Stimulated activated naive B cell treated with anti-CD40 and anti-IgM and Interleukin-4, amounts not matched to agents 10 μg/mL and 1 μg/mL and 100 μg/mL, for 72 hours (primary cell): ENCODE measurements around the gene CASP8AP2.
"Not testable (repeated sequence)": the region's sequence is repeated elsewhere in the genome, so short reads cannot be mapped to it uniquely, and the experiment has no call there.

Experiments used
- ATAC-seq, 2 donors: fragments of 150-1000 bp; cut with Tn5 transposase; replicated peaks; 2 replicates each; pipeline ENCODE4 v1.10.0; 2021; ENCODE audit warnings: moderate library complexity in 1 of 2
- DNase-seq: peaks from one replicate; pipeline ENCODE4 v3.0.0; 2021
- H3K27ac Mint-ChIP-seq: one replicate; pipeline ENCODE4 v1.8.0; 2022; ENCODE audit warnings: mild to moderate bottlenecking, mixed read lengths
- H3K27me3 Mint-ChIP-seq, 2 donors: one replicate each; pipeline ENCODE4 v1.8.0; 2022; ENCODE audit warnings: mixed read lengths in 2 of 2
- H3K36me3 Mint-ChIP-seq, 2 donors: one replicate each; pipeline ENCODE4 v1.8.0; 2022; ENCODE audit warnings: mixed read lengths in 2 of 2, mild to moderate bottlenecking in 1 of 2
- H3K4me1 Mint-ChIP-seq, 2 donors: one replicate each; pipeline ENCODE4 v1.8.0; 2022; ENCODE audit warnings: mixed read lengths in 2 of 2, mild to moderate bottlenecking in 1 of 2
- H3K4me3 Mint-ChIP-seq, 2 donors: one replicate each; pipeline ENCODE4 v1.8.0; 2022; ENCODE audit warnings: mild to moderate bottlenecking in 2 of 2, mixed read lengths in 2 of 2, moderate library complexity in 1 of 2
- H3K9me3 Mint-ChIP-seq, 2 donors: one replicate each; pipeline ENCODE4 v1.8.0; 2022; ENCODE audit warnings: mixed read lengths in 2 of 2, mild to moderate bottlenecking in 1 of 2

Gene CASP8AP2

DNA sequence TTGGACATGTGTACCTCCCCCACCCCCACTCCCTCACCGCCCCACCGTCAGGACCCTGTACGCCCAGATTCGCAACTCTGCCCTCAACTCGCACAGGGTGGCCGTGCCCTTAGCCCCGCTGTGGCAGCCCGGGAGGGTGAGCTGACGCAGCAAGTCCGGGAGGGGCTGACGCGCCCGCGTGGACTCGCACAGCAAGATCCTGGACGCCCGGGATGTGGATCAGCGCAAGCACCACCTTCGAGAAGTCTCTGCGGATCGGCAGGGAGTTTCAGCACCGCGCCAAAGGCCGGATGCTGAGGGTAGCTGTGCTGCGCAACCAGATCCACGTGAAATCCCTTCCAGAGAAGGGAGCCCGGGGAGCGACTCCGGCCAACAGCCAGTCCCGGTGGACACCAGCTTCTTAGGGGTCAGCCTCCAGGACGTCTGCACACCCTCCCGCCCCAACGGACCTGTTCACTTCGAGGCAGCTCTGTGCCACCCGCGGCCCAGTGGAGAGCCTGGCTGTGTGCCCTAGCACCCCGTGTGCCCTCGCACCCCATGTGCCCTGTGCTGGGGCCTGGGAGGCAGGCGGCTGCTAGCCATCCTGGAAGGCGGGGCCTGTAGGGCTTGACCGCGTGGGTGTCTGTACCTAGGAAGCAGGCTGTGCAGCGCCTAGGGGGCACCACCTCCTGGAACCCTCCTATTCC lies 57.9 kb downstream of the CASP8AP2 start:
- DNase-seq (no peak), ATAC-seq (peak; percentile 38 to 57)
- no peaks in the 10 kb centered on the region for H3K9me3 Mint-ChIP-seq
- no peaks in the 10 kb centered on the region for H3K36me3 Mint-ChIP-seq
- peaks cover 16 to 43% of the 10 kb centered on the region in 2 donors for H3K27me3 Mint-ChIP-seq
- H3K4me3 Mint-ChIP-seq = no peak overlapping the region
- H3K27ac Mint-ChIP-seq = no peak overlapping the region
- H3K4me1 Mint-ChIP-seq = peaks cover 6 to 11% of the 10 kb centered on the region in 2 donors

DNA sequence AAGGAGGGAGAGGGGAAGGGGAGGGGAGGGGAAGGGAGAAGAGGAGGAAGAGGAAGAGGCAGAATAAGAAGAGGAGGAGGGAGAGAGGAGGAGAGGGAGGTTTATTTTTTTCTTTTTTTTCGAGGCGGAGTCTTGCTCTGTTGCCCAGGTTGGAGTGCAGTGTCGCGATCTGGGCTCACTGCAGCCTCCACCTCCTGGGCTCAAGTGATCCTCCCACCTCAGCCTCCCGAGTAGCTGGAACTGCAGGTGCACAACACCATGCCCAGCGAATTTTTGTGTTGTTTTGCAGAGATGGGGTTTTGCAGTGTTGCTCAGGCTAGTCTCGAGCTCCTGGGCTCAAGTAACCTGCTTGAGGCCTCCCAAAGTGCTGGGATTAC lies 58.4 kb downstream of the CASP8AP2 start:
- ATAC-seq = no peak
- Mint-ChIP-seq H3K27ac (no peak overlapping the region), H3K36me3 (no peaks in the 10 kb centered on the region), H3K9me3 (no peaks in the 10 kb centered on the region), H3K27me3 (peaks cover 17 to 48% of the 10 kb centered on the region in 2 donors), H3K4me1 (peaks cover 6 to 11% of the 10 kb centered on the region in 2 donors), H3K4me3 (no peak overlapping the region)
- DNase-seq = no peak

DNA sequence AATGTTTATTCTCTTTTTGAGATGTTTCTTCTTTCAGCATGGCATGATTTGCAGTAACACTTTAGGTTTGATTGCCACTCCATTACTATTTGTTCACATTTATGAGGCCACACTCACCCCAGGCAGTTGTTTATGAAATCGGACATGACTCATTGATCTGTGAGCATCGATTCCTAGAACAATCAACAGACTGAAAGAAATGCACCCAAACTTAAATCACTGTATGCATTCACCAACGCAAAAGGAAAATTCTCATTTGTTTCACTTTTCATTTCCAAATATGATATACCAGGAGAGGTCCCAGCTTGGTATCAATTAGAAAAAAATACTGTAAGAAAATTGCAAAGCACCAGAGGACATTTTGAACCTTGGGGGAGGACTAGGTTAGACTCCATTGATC lies 59.2 kb downstream of the CASP8AP2 start:
- no peak for DNase-seq
- Mint-ChIP-seq H3K27ac (no peak overlapping the region), H3K27me3 (peaks cover 25 to 55% of the 10 kb centered on the region in 2 donors), H3K4me1 (peaks cover 6 to 11% of the 10 kb centered on the region in 2 donors), H3K9me3 (no peaks in the 10 kb centered on the region), H3K36me3 (no peaks in the 10 kb centered on the region), H3K4me3 (no peak overlapping the region)
- no peak for ATAC-seq

DNA sequence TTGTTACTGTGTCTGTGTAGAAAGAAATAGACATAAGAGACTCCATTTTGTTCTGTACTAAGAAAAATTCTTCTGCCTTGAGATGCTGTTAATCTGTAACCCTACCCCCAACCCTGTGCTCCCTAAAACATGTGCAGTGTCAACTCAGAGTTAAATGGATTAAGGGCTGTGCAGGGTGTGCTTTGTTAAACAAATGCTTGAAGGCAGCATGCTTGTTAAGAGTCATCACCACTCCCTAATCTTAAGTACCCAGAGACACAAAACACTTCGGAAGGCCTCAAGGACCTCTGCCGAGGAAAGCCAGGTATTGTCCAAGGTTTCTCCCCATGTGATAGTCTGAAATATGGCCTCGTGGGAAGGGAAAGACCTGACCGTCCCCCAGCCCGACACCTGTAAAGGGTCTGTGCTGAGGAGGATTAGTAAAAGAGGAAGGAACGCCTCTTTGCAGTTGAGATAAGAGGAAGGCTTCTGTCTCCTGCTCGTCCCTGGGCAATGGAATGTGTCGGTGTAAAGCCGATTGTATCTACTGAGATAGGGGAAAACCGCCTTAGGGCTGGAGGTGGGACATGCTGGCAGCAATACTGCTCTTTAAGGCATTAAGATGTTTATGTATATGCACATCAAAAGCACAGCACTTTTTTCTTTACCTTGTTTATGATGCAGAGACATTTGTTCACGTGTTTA lies 61.3 kb downstream of the CASP8AP2 start:
- not testable (repeated sequence) for ATAC-seq, DNase-seq, H3K36me3 Mint-ChIP-seq, H3K9me3 Mint-ChIP-seq, H3K27ac Mint-ChIP-seq
- peaks cover 38 to 70% of the 10 kb centered on the region in 2 donors for H3K27me3 Mint-ChIP-seq
- H3K4me1 Mint-ChIP-seq = peaks cover 6 to 11% of the 10 kb centered on the region in 2 donors
- peak overlapping the region in 1 of 2 donors; percentile 47 for H3K4me3 Mint-ChIP-seq

DNA sequence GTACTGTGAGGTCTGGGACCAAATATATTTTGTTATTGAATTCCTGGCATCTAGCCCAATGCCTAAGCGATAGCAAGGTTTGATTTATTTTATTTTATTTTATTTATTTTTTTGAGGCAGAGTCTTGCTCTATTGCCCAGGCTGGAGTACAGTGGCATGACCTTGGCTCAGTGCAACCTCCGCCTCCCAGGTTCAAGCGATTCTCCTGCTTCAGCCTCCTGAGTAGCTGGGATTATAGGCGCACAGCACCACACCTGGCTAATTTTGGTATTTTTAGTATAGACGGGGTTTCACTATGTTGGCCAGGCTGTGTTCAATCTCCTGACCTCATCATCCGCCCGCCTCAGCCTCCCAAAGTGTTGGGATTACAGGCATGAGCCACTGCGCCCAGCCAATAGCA lies 62.9 kb downstream of the CASP8AP2 start:
- DNase-seq = not testable (repeated sequence)

DNA sequence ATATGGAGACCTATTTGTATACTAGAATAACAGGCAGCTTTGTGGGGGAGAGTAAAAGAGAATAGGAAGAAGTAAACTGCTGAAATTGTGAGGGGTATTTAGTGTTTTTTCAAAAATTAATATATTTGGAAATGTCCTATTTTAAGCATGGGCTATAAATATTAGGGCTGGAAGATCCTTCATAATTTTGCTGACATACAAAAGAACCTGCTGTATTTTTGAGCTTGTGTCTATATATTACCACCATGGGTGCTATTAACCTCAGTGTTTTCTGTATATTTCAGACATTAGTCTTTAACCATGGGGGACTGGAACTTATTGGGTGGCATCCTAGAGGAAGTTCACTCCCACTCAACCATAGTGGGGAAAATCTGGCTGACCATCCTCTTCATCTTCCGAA lies 64.5 kb downstream of the CASP8AP2 start, which contains the start of gene GJA10:
TSS of gene GJA10 (plus strand) at position 301 of the 400 bp plus-strand sequence. CDS start at position 301, 0 bp downstream.
- H3K4me1 Mint-ChIP-seq = peaks cover 6 to 11% of the 10 kb centered on the region in 2 donors
- H3K36me3 Mint-ChIP-seq = no peaks in the 10 kb centered on the region
- H3K9me3 Mint-ChIP-seq = no peaks in the 10 kb centered on the region
- ATAC-seq = no peak
- H3K27ac Mint-ChIP-seq = no peak within 1 kb of the TSS
- H3K4me3 Mint-ChIP-seq = no peak within 1 kb of the TSS
- no peak for DNase-seq
- H3K27me3 Mint-ChIP-seq = peaks cover 42 to 69% of the 10 kb centered on the region in 2 donors

More for the DNA sequence above, 62.9 kb downstream of the CASP8AP2 start:
- not testable (repeated sequence) for H3K27ac Mint-ChIP-seq, H3K36me3 Mint-ChIP-seq, ATAC-seq, H3K9me3 Mint-ChIP-seq, H3K4me3 Mint-ChIP-seq
- Mint-ChIP-seq H3K27me3 (peaks cover 42 to 74% of the 10 kb centered on the region in 2 donors), H3K4me1 (peaks cover 6 to 11% of the 10 kb centered on the region in 2 donors)

GRCh38 chr6:89895276-89895874 lies 65.7 kb downstream of the CASP8AP2 start:
- H3K4me3 Mint-ChIP-seq = no peak overlapping the region
- ATAC-seq (no peak), DNase-seq (no peak)
- H3K27ac Mint-ChIP-seq = no peak overlapping the region
- H3K9me3 Mint-ChIP-seq = no peaks in the 10 kb centered on the region
- H3K4me1 Mint-ChIP-seq = peaks cover 6 to 11% of the 10 kb centered on the region in 2 donors
- peaks cover 41 to 68% of the 10 kb centered on the region in 2 donors for H3K27me3 Mint-ChIP-seq
- no peaks in the 10 kb centered on the region for H3K36me3 Mint-ChIP-seq

- not testable (repeated sequence) for H3K4me1 Mint-ChIP-seq, H3K36me3 Mint-ChIP-seq, H3K9me3 Mint-ChIP-seq, H3K27ac Mint-ChIP-seq, H3K27me3 Mint-ChIP-seq, ATAC-seq, H3K4me3 Mint-ChIP-seq, DNase-seq
Observed at GRCh38 chr6:89910001-89910901, 80.6 kb downstream of the CASP8AP2 start.

GRCh38 chr6:89910902-89911240 lies 81.2 kb downstream of the CASP8AP2 start:
- no peaks in the 10 kb centered on the region for H3K36me3 Mint-ChIP-seq
- H3K4me1 Mint-ChIP-seq = peaks cover 0 to 1% of the 10 kb centered on the region in 2 donors
- no peak for DNase-seq
- peaks cover 4 to 6% of the 10 kb centered on the region in 2 donors for H3K27me3 Mint-ChIP-seq
- H3K27ac Mint-ChIP-seq = no peak overlapping the region
- H3K4me3 Mint-ChIP-seq = no peak overlapping the region
- peaks cover 6% of the 10 kb centered on the region in 2 donors for H3K9me3 Mint-ChIP-seq
- no peak for ATAC-seq

GRCh38 chr6:89916136-89916920 lies 86.6 kb downstream of the CASP8AP2 start:
- H3K27ac Mint-ChIP-seq = no peak overlapping the region
- no peaks in the 10 kb centered on the region for H3K4me1 Mint-ChIP-seq
- DNase-seq (no peak), ATAC-seq (no peak)
- peaks cover 14 to 22% of the 10 kb centered on the region in 2 donors for H3K9me3 Mint-ChIP-seq
- H3K27me3 Mint-ChIP-seq = peaks cover 0 to 4% of the 10 kb centered on the region in 2 donors
- H3K36me3 Mint-ChIP-seq = peaks cover 4 to 11% of the 10 kb centered on the region in 2 donors
- H3K4me3 Mint-ChIP-seq = no peak overlapping the region

- no peak overlapping the region for H3K4me3 Mint-ChIP-seq
- H3K9me3 Mint-ChIP-seq = peaks cover 14 to 22% of the 10 kb centered on the region in 2 donors
- peaks cover 4 to 11% of the 10 kb centered on the region in 2 donors for H3K36me3 Mint-ChIP-seq
- peaks cover 0 to 3% of the 10 kb centered on the region in 2 donors for H3K27me3 Mint-ChIP-seq
- no peaks in the 10 kb centered on the region for H3K4me1 Mint-ChIP-seq
- DNase-seq (no peak), ATAC-seq (no peak)
- no peak overlapping the region for H3K27ac Mint-ChIP-seq
Observed at GRCh38 chr6:89917216-89917615, 87.5 kb downstream of the CASP8AP2 start.

DNA sequence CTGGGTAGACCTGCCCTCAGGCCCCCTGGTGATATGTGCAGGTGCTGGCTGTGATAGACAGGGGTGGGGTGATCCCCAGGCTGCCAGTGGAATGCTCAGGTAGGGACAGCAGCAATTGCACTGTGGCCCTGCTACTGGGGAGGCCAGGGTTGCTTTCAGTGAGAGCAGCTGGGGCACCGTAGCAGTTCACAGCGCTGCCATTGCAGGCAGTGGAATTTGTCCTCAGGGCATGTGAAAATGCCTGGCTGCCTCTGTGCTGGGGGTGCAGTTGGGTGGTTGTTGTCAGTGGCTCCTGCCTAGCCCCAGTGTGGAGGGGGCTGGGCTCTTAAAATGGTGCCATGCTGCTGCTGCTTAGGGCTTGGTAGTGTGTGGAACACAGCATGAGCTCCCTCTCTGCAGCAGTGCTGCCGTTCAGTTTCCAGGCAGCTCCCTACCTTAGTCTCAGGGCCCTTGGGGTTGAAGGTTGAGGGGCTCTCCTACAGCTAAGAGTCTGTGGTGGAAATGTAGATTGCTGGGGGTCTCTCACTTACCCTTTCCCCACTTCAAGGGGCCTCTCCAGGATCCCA lies 88.2 kb downstream of the CASP8AP2 start:
- Mint-ChIP-seq H3K27me3 (no peaks in the 10 kb centered on the region), H3K9me3 (peaks cover 14 to 22% of the 10 kb centered on the region in 2 donors), H3K4me1 (no peaks in the 10 kb centered on the region), H3K4me3 (no peak overlapping the region), H3K36me3 (peaks cover 4 to 11% of the 10 kb centered on the region in 2 donors), H3K27ac (no peak overlapping the region)
- ATAC-seq = no peak
- DNase-seq = no peak
